GM19467 (cell line): ENCODE data around the gene ARHGDIA.
A peak's percentile ranks its signal among the peaks of the same experiment; 100 is the strongest.
"Not testable (repeated sequence)": the region's sequence is repeated elsewhere in the genome, so short reads cannot be mapped to it uniquely, and the experiment has no call there.

Experiments used
- ATAC-seq: cut with Tn5 transposase; IDR thresholded peaks from one replicate; pipeline ENCODE4 v1.9.1; 2021; ENCODE audit warnings: mild to moderate bottlenecking, moderate library complexity; ENCODE audit not compliant: unreplicated experiment

The ARHGDIA gene

GRCh38 chr17:81844887-81845286 lies 26.2 kb downstream of the ARHGDIA start:
- ATAC-seq = no peak

DNA sequence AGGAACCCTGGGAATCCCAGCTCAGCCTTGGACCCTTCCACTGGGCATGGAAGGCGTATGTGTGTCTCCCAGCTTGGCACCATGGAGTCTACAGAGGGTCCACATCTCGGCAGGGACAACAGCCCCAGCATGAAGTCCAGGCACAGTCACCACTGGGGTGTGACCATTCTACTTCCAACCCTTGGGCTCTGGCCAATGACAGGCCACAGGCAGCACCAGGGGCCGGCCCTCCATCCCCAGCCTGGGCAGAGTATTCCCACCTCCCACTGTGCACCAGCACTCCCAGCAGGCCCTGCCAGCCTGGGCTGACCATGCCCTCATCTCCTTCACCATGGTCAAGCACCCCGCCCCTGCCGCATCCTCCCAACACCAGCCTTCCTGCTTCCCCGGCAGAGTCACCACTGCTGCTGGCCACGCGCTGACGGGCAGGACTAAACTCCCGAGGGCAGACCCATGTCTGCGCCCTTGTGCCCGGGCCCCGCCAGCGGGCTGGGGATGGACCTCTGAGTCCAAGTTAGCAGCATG lies 26.7 kb downstream of the ARHGDIA start:
- ATAC-seq = no peak

- no peak for ATAC-seq
These were observed 27.3 kb downstream of the ARHGDIA start for GRCh38 chr17:81843713-81844326.

DNA sequence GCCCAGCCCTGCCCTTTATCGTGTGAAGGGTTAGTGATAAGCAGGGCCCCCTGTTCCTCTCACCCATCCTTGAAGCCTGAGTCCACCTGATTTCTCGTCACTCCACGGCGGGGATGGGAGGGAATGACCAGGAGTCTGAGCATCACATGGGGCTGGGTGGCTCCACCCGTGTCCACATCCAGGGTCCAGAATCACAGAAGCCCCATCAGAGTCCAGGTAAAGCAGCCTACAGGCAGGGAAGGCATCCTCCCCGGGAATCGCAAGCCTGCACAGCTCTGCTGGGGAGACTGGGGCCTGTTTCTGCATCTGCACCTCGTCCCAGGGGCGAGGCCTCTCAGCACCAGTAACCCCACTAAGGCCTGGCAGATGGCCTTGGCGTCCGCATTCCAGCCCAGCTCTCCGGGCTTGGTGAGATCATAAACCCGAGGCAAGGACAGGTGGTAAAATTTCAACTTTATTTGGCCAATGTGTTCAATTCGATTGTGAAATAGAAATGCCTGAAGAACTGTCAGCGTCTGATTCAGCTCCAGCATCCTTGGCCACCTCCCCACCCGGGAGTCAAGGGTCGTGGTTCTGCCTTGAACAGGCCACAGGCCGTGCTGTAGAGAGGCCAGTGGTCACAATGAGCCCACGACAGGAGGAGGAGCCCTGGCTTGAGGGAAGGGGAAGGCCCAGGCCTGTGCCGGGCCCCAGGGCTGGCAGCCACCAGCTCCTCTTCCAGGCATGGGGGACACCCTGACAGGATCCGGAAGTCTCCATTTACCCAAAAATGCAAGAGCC lies 28.2 kb downstream of the ARHGDIA start:
- no peak for ATAC-seq

- no peak for ATAC-seq
These were observed 28.8 kb downstream of the ARHGDIA start for GRCh38 chr17:81842378-81842724.

DNA sequence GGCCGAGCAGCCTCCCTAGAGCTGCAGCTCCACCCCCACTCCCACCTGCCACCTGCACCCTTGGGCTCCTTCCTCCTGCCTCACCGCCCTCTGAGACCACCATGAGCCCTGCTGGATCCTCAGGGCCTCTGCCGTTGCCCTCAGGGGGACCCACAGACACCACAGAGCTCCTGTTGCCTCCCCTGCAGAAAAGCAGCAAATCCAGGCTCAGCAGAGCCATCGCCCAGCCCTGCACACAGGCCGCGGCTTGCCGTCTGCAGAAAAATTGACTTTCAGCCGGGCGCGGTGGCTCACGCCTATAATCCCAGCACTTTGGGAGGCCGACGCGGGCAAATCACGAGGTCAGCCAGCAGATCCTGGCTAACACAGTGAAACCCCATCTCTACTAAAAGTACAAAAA lies 29.3 kb downstream of the ARHGDIA start:
- no peak for ATAC-seq

DNA sequence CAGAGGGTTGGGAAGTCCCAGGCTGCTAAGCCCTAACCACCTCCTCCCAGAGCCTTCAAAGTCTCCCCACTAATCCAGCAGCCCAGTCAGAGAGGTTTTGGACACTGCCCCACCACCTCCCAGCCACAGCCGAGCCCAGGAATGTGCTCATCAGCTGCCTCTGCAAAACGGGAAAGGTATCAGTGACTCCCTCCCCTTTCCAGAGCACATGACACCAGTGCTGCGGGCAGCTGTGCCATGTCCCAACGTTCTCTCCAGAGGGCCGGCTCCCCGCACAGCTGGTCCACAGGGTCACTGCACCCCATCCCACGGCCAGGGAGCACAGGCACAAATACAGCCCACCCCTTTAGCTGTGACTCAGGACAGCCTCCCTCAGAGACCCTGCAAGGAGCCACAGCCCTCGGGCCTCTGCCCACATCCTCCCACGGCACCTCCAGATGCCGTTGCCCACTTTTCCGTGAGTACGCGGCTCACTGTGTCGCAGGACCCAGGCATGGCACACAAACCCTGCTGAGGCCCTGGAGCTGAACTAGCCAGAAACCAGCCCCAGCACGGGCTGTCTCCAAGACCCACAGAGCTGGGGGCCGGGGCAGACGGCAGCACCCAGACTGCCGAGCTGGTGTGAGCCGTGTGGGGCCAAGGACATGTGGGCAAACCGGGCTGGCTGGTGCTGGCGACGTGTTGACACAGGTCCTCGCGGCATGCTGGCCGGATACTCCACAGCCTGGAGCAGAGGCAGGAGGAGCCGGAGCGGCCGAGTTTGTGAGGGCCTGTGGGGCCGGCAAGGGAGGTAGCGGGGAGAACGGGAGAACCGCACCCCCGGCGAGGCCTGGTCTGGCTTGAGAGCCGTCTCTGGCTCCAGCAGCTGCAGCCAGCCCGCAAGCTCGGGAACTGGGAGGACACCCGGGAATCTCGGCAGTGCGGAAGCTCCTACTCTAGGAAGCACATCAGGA lies 30.0 kb downstream of the ARHGDIA start:
- no peak for ATAC-seq

- not testable (repeated sequence) for ATAC-seq
These were observed 31.1 kb downstream of the ARHGDIA start for GRCh38 chr17:81840059-81840458.

GRCh38 chr17:81839301-81839700 lies 31.8 kb downstream of the ARHGDIA start:
- ATAC-seq = no peak

GRCh38 chr17:81838753-81839255 lies 32.3 kb downstream of the ARHGDIA start:
- no peak for ATAC-seq

GRCh38 chr17:81837641-81838040 lies 33.5 kb downstream of the ARHGDIA start:
- no peak for ATAC-seq

DNA sequence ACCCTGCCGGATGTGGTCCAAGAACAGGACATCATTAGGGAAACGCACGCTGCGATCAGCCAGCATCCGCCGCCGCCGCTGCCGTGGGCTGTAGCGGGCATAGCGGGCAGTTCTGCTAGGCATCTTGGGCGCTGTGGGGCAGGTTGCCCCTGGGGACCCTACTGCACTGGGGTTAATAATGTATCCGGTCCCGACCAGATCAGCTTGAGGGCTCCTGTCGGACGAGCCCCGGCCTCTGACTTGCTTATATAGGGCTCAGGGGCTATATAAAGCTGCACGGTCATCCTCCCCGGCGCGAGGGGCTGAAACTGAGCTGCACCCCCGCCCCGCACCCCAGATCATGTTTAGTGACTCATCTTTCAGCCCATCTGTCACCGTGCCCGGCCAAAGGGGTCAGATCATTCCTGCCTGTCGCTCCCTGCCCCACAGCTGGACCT lies 36.3 kb downstream of the ARHGDIA start, which contains the start of gene PPP1R27:
TSS of gene PPP1R27 (minus strand) at position 220 of the 437 bp plus-strand sequence. CDS start at position 123, 97 bp downstream.
- no peak for ATAC-seq

DNA sequence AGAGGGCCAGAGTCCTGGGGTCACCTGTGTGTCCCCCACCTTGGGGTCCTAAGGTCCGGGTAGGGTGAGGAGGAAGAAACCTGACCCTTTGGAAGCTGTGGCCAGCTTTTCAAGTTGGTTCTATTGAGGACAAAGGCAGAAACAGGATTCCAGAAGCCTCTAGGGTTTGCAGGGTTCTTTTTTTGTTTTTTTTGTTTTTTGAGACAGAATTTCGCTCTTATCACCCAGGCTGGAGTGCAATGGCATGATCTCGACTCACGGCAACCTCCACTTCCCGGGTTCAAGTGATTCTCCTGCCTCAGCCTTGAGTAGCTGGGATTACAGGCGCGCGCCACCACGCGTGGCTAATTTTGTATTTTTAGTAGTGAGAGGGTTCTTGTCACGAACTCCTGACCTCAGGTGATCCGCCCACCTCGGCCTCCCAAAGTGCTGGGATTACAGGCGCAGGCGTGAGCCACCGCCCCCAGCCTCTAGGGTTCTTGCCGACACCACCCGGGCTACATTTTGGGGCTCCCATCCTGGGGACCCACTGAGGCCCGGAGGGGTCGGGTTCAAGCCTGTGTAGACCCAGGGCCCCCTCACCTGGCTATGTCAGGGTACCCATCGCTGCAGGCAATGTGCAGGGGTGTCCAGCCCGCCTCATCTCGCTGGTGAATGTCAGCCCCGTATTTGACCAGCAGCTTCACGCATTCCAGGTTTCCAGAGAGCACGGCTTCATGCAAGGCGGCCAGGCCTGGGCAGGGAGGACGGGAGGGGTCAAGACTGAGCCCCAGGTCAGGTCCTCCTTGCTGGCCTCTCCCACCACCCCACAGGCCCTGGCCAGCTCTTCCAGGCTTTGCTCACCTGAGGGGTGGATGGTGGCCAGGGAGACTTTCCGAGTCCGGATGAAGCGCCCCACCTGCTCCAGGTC lies 37.0 kb downstream of the ARHGDIA start:
- ATAC-seq = no peak

- ATAC-seq = peak; percentile 76
These were observed 37.8 kb downstream of the ARHGDIA start, which contains the start of gene MCRIP1 for GRCh38 chr17:81833160-81833920. Gene MCRIP1 (minus strand): TSS chr17:81833291. CDS start chr17:81824506, 8,785 bp downstream.

GRCh38 chr17:81832608-81833159 lies 38.5 kb downstream of the ARHGDIA start:
- peak; percentile 7 for ATAC-seq

- ATAC-seq = no peak
These were observed 39.1 kb downstream of the ARHGDIA start for GRCh38 chr17:81831957-81832607.

GRCh38 chr17:81831563-81831956 lies 39.6 kb downstream of the ARHGDIA start:
- ATAC-seq = no peak

DNA sequence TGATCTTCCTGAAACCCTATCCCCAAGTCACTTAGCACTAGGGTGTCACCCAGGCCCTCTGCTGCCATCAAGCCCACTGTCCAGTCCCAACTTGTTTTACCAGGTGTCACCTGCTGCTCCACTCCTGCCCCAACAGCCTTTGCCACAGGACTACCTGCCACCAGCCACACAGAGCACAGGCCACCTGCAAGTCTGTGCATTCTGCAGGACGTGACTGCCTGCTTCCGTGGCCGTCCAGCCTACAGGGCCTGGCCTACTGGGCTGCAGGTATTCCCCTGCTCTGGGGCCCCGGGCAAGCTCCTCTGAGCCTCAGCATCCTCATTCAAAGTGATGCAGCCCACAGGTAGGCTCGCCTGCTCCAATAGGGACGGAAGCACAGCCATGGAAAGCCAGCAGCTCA lies 41.3 kb downstream of the ARHGDIA start:
- ATAC-seq = no peak
